Tibial nerve (tissue), 4 donors: Measurements from ENCODE around the gene PDIA5. TPM values are rescaled to one million over a fixed set of nuclear protein-coding genes. Genes with fewer than 3 reads are reported as not detected.

Experiments used
- DNase-seq, 2 donors: peaks; one replicate each; pipeline ENCODE4 v3.0.0-alpha.2; 2019; ENCODE audit warnings: low spot score in 2 of 2
- H3K27ac ChIP-seq, 4 donors: fragments of 200-600 bp; sonication (generic) in 3 of 4; one replicate each; pipeline ENCODE4 v1.5.1; 2017 to 2019; ENCODE audit warnings: mild to moderate bottlenecking in 1 of 4
- H3K27me3 ChIP-seq, 2 donors: fragments of 200-600 bp; sonication (generic) in 1 of 2; one replicate each; pipeline versions ENCODE4 v1.5.1 to v1.6.0; 2017 to 2019
- H3K36me3 ChIP-seq, 3 donors: fragments of 200-600 bp; sonication (generic); one replicate each; pipeline ENCODE4 v1.5.1; 2018 to 2019
- H3K4me1 ChIP-seq, 4 donors: fragments of 200-600 bp; sonication (generic) in 3 of 4; one replicate each; pipeline ENCODE4 v1.5.1; 2017 to 2019
- H3K4me3 ChIP-seq, 4 donors: fragments of 200-600 bp; sonication (generic) in 3 of 4; one replicate each; pipeline ENCODE4 v1.5.1; 2017 to 2019; ENCODE audit warnings: mild to moderate bottlenecking in 1 of 4, moderate library complexity in 1 of 4
- H3K9me3 ChIP-seq, 4 donors: fragments of 200-600 bp; sonication (generic) in 3 of 4; one replicate each; pipeline ENCODE4 v1.5.1; 2017 to 2019
- EP300 ChIP-seq, 2 donors: sonication (generic); formaldehyde crosslinking; IDR thresholded peaks; one replicate each; pipeline ENCODE4 v1.6.1; 2017; ENCODE audit warnings: antibody characterized with exemption in 2 of 2, mild to moderate bottlenecking in 1 of 2
- POLR2A ChIP-seq, 2 donors: fragments of 450-650 bp; IDR thresholded peaks; one replicate each; pipeline ENCODE4 v1.6.1; 2017; ENCODE audit warnings: antibody characterized with exemption in 2 of 2, mild to moderate bottlenecking in 2 of 2, moderate library complexity in 2 of 2
- WGBS, 2 donors: methylation state at CpG; one replicate each; pipeline ENCODE4 v1.1.5; 2018; 5-methylcytosine and 5-hydroxymethylcytosine counted together
- total RNA-seq, 4 donors: library from RNA; depleted of rRNA; stranded (reverse); fragments of >200 nt; gene quantifications; one replicate each; pipeline ENCODE4 v1.1.0, GENCODE V29; 2016
- TF ChIP-seq, protein P1 (sequence below), 5 experiments: fragments of 200-600 bp in 3 of 5; fragments of 450-650 bp in 2 of 5; sonication (generic) in 3 of 5; IDR thresholded peaks; one replicate each; pipeline ENCODE4 v1.5.1; 2016 to 2019; ENCODE audit warnings: antibody characterized with exemption in 5 of 5, mild to moderate bottlenecking in 3 of 5, moderate library complexity in 2 of 5

PDIA5 gene
- total RNA-seq, 4 donors from 2014 or later, result 18.3 to 41.0 (median 20.3) TPM

DNA sequence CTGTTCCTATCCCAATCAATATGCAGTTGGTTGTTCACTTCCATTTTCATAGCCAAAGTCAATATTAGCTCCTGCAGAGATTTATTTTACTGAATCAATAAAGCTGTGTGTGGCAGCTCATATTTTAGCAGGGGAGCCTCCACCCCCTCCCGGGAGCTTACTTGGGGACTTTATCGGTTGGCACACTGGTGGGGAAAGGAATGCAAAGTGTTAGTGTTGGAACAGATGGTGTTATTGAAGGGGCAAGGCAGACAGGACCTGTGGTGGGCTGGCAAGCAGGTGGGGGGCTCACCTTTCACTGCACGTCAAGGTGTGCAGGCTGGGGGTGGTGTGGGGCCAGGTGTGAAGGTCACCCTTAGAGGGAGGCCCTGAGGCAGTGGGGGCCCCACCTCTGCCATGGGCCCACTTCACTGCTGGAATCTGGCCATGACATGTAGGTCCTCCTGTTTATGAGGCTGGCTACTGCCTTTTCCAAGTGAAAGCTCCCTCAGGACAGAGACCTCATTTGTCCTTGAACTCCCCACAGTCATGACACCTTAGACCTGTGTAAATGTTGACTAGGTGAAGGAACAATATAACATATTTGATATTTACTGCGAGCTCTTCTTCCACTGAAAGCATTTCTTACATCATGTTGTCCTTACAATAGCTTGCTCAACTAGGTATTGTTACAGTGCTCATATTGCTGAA, 90.9 kb downstream of the PDIA5 start:
- 86% methylated on average over 4 of the region's 4 CpGs for WGBS, 2 donors
- H3K4me1 ChIP-seq, result no peaks in the 10 kb centered on the region

DNA sequence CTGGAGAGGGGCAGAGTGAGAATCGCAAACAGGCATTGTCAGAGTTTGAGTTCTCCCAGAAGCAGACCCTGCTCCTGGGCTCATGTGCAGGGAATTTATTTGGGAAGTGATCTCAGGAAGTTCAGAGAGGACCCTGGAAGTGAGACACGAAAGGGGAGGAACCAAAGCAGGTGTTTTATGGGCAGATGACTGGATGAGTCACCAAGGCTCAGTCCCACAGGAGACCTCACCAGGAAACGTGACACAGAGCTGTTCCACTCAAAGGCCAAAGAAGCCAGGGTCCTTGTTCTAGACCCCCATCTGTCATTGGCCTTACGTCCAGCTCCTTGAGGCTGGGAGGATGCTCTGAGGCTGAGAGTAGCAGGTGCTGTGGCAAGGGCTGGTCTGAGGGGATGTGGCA, 91.5 kb downstream of the PDIA5 start:
- 82 to 84% methylated on average over 4 of the region's 4 CpGs for WGBS, 2 donors
- TF ChIP-seq POLR2A (IDR thresholded peaks at IDR 0.05), result no peak
- TF ChIP-seq EP300 (IDR thresholded peaks at IDR 0.05), result no peak
- TF ChIP-seq, protein P1, sequence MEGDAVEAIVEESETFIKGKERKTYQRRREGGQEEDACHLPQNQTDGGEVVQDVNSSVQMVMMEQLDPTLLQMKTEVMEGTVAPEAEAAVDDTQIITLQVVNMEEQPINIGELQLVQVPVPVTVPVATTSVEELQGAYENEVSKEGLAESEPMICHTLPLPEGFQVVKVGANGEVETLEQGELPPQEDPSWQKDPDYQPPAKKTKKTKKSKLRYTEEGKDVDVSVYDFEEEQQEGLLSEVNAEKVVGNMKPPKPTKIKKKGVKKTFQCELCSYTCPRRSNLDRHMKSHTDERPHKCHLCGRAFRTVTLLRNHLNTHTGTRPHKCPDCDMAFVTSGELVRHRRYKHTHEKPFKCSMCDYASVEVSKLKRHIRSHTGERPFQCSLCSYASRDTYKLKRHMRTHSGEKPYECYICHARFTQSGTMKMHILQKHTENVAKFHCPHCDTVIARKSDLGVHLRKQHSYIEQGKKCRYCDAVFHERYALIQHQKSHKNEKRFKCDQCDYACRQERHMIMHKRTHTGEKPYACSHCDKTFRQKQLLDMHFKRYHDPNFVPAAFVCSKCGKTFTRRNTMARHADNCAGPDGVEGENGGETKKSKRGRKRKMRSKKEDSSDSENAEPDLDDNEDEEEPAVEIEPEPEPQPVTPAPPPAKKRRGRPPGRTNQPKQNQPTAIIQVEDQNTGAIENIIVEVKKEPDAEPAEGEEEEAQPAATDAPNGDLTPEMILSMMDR (IDR thresholded peaks at IDR 0.05), result no peak
- Histone ChIP-seq H3K27me3 (no peaks in the 10 kb centered on the region), H3K4me3 (no peak overlapping the region), H3K4me1 (no peaks in the 10 kb centered on the region), H3K9me3 (no peaks in the 10 kb centered on the region), H3K36me3 (peaks cover 0 to 98% (median 0%) of the 10 kb centered on the region in 3 donors), H3K27ac (no peak overlapping the region)
- no peak for DNase-seq

More for the DNA sequence above, 90.9 kb downstream of the PDIA5 start:
- Histone ChIP-seq H3K27ac (no peak overlapping the region), H3K9me3 (no peaks in the 10 kb centered on the region), H3K4me3 (no peak overlapping the region), H3K36me3 (peaks cover 0 to 98% (median 0%) of the 10 kb centered on the region in 3 donors), H3K27me3 (no peaks in the 10 kb centered on the region)
- TF ChIP-seq EP300 (IDR thresholded peaks at IDR 0.05) (no peak), POLR2A (IDR thresholded peaks at IDR 0.05) (no peak)
- TF ChIP-seq, protein P1 (IDR thresholded peaks at IDR 0.05), result no peak
- DNase-seq, result no peak

DNA sequence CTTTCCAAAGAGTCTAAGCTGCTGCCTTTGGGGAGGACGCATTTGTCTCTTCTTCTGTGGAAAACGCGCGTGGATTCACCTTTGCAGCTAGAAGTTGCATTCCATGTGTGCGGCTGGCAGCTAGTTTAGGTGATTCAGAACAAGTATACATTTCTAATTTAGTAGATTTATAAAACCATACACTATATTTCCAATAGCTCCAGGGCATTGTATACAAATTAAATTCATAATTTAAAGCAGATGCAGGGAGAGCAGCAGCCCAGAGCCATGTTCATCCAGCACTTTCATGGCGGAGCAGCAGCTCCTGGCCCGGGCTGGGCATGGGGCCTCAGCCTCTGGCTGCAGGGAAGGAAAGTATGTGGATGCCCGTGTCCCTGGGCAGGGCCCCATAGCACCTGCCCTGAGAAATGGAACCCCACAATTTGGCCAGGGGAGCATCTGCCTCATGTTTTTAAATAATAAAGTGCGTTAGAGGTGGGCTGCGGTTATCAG, 92.1 kb downstream of the PDIA5 start:
- WGBS, 2 donors, result 92 to 96% methylated on average over 10 of the region's 10 CpGs
- peaks cover 0 to 98% (median 0%) of the 10 kb centered on the region in 3 donors for H3K36me3 ChIP-seq

DNA sequence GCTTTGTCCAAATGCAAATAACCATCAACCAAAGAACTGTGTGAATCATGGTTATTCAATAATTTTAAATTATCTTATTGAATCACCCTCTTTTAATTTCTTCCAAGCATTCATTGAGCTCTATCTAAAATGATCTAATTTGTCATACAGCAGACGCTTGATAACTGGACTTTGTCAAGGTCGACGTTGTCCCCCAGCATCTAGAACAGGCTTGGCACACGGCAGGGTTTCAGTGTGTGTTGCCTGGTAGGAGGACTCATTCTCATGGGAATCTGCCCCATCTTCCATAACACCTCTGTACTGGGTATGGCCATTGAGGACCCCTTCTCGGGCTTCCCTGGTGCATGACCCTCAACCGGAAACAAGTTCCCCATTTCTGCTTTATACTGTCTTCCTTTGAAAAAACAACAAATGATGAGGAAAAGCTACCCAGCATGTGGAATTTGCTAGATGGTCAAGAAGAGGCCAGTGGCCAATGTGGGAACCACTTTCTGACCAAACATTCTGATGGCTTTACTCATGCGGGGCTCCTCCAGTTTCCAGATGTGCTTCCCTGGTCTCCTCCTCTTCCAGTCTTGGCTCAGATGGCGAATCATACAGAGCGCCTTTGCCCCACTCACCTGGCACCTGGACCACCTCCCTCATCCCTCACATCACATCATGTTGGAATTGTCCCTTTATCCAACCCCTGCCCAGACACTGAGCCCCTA, 93.3 kb downstream of the PDIA5 start:
- 80 to 81% methylated on average over 9 of the region's 9 CpGs for WGBS, 2 donors

More for the DNA sequence above, 92.1 kb downstream of the PDIA5 start:
- H3K4me3 ChIP-seq, result no peak overlapping the region
- no peak for TF ChIP-seq EP300 (IDR thresholded peaks at IDR 0.05)
- no peak for TF ChIP-seq POLR2A (IDR thresholded peaks at IDR 0.05)
- TF ChIP-seq, protein P1 (IDR thresholded peaks at IDR 0.05), result no peak
- no peaks in the 10 kb centered on the region for H3K4me1 ChIP-seq
- no peaks in the 10 kb centered on the region for H3K9me3 ChIP-seq
- no peaks in the 10 kb centered on the region for H3K27me3 ChIP-seq
- no peak for DNase-seq
- no peak overlapping the region for H3K27ac ChIP-seq

DNA sequence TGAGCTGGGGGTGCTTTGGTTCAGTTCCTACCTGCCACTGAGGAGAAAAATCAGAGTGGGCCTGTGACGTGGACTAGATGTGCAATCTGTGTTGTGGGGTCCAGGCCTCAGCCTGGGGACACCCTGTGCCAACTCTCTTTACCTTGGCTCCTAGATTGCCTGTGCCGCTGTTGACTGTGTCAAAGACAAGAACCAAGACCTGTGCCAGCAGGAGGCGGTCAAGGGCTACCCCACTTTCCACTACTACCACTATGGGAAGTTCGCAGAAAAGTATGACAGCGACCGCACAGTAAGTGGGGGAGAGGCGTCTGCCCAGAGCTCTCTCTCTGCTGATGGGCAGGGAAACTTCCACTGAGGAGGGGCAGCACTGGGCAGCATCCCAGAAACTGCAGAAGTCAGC, 94.3 kb downstream of the PDIA5 start:
- no peak overlapping the region for H3K27ac ChIP-seq
- H3K36me3 ChIP-seq, result peaks cover 0 to 97% (median 0%) of the 10 kb centered on the region in 3 donors
- H3K9me3 ChIP-seq, result no peaks in the 10 kb centered on the region
- no peak overlapping the region for H3K4me3 ChIP-seq
- no peaks in the 10 kb centered on the region for H3K27me3 ChIP-seq
- TF ChIP-seq EP300 (IDR thresholded peaks at IDR 0.05) (no peak), POLR2A (IDR thresholded peaks at IDR 0.05) (no peak)
- TF ChIP-seq, protein P1 (IDR thresholded peaks at IDR 0.05), result no peak
- no peak for DNase-seq
- H3K4me1 ChIP-seq, result no peaks in the 10 kb centered on the region
- WGBS, 2 donors, result 94 to 99% methylated on average over 7 of the region's 7 CpGs

More for the DNA sequence above, 93.3 kb downstream of the PDIA5 start:
- H3K4me1 ChIP-seq, result no peaks in the 10 kb centered on the region
- peaks cover 0 to 98% (median 0%) of the 10 kb centered on the region in 3 donors for H3K36me3 ChIP-seq
- no peak overlapping the region for H3K27ac ChIP-seq
- TF ChIP-seq POLR2A (IDR thresholded peaks at IDR 0.05), result no peak
- no peaks in the 10 kb centered on the region for H3K27me3 ChIP-seq
- no peaks in the 10 kb centered on the region for H3K9me3 ChIP-seq
- DNase-seq, result no peak
- no peak overlapping the region for H3K4me3 ChIP-seq
